ENCODE measurements around the gene NUP210L. TPM values are rescaled to one million over a fixed set of nuclear protein-coding genes. Genes with fewer than 3 reads are reported as not detected.

The NUP210L gene
- total and polyA plus RNA-seq, 9 of the 15 experiments (the other 6 are each of a cell fraction or from before 2014, with no cell fraction given) = 0.01 to 0.04 TPM; not detected in 7

DNA sequence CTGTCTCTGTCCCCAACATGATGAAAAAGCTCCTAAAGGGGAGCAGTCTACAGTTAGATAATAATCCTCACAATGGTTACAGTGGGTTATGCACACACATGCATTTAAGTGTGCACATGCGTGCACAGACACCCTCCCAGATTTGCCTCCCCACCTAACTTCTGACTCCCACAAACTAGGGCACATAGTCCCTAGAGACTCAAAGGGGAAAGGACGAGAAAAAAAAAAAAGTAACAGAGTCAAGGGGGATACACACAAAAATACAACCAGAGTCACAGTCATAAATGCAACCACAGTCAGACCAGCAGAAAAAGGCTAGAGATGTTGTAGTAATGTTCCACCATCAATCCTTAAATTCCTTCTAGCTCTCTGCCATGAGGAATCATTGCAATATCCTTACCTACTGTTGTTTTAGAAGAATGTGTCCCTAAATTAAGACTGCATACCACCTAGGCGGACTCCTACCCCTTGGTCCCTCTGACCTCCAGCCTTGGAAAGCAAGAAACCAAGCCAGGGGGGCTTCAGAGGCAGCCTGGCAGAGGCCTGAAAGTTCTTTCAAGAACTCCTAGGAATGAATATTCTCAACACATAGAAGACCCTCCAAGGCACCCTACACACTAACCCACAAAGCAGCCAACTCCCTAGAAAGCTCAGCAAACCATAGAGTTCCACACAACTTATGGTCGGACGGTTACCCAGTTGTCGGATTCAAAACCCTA is 197.7 kb downstream of the NUP210L start:
- H3K27ac ChIP-seq (ENCODE audit: extremely low read depth, low read depth, low read length) = peak overlapping the region; percentile 83; the same call in 2 of the 3 replicates
- peaks cover 49% of the 10 kb centered on the region for H3K36me3 ChIP-seq (ENCODE audit: control insufficient read depth, insufficient read depth, low read length)
- POLR2A ChIA-PET = interaction anchor here (0.7 to 4.9 kb wide), 8 partner anchors 9 to 34 kb away, joined by 3 to 39 read pairs (median 5); partner anchors contain the start of genes CREB3L4, DENND4B, JTB and RPS27
- ATAC-seq (no peak), FAIRE-seq (peak; percentile 11), DNase-seq (ENCODE audit: extremely low read depth in 1 of 4, low spot score in 3 of 4) (no peak)
- H3K79me2 ChIP-seq (ENCODE audit: control insufficient read depth, insufficient read depth, low read length) = peaks cover 49% of the 10 kb centered on the region
- 11% methylated on average over 6 of the region's 6 CpGs for WGBS (ENCODE audit: insufficient coverage, low coverage, missing lambda C conversion rate)
- CTCF ChIA-PET (ENCODE audit: low intra/inter-chr PET ratio) = no interaction called here
- BruUV-seq (replicated peaks) = no TSS peak
- H3K4me3 ChIP-seq = peak overlapping the region; percentile 94
- H4K20me1 ChIP-seq (replicated peaks; ENCODE audit: control insufficient read depth, insufficient read depth, low read length) = peaks cover 9% of the 10 kb centered on the region; the same call in 1 of the 2 replicates
- peak overlapping the region; percentile 92; the same call in 1 of the 2 replicates for H2AFZ ChIP-seq (ENCODE audit: low read depth, low read length)
- in situ Hi-C loops (cut with MboI) (no loop called here), intact Hi-C loops (cut with micrococcal nuclease) (no loop called here)
- no peaks in the 10 kb centered on the region for H3K9me1 ChIP-seq (ENCODE audit: control insufficient read depth, insufficient read depth, low read length)
- peak overlapping the region; percentile 83 to 94; a peak in 3 of 4 replicates for H3K9ac ChIP-seq (ENCODE audit: insufficient read depth in 1 of 2, low read depth in 2 of 2, low read length in 2 of 2)
- H3K4me2 ChIP-seq (ENCODE audit: insufficient read depth, low read length) = peak overlapping the region; percentile 90
- peaks cover 21 to 32% of the 10 kb centered on the region in 2 experiments for H3K4me1 ChIP-seq (replicated peaks in 1 of 2; ENCODE audit: control insufficient read depth in 2 of 2, insufficient read depth in 2 of 2, low read length in 2 of 2)
- TF ChIP-seq, protein P1, sequence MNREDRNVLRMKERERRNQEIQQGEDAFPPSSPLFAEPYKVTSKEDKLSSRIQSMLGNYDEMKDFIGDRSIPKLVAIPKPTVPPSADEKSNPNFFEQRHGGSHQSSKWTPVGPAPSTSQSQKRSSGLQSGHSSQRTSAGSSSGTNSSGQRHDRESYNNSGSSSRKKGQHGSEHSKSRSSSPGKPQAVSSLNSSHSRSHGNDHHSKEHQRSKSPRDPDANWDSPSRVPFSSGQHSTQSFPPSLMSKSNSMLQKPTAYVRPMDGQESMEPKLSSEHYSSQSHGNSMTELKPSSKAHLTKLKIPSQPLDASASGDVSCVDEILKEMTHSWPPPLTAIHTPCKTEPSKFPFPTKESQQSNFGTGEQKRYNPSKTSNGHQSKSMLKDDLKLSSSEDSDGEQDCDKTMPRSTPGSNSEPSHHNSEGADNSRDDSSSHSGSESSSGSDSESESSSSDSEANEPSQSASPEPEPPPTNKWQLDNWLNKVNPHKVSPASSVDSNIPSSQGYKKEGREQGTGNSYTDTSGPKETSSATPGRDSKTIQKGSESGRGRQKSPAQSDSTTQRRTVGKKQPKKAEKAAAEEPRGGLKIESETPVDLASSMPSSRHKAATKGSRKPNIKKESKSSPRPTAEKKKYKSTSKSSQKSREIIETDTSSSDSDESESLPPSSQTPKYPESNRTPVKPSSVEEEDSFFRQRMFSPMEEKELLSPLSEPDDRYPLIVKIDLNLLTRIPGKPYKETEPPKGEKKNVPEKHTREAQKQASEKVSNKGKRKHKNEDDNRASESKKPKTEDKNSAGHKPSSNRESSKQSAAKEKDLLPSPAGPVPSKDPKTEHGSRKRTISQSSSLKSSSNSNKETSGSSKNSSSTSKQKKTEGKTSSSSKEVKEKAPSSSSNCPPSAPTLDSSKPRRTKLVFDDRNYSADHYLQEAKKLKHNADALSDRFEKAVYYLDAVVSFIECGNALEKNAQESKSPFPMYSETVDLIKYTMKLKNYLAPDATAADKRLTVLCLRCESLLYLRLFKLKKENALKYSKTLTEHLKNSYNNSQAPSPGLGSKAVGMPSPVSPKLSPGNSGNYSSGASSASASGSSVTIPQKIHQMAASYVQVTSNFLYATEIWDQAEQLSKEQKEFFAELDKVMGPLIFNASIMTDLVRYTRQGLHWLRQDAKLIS (CRISPR knock-in tag; IDR thresholded peaks at IDR 0.05) = 0 out of 2 replicates have a peak, but pooled peaks have one; percentile 1
- peak; percentile 45; the same call in 1 of the 2 replicates for TF ChIP-seq MECOM (CRISPR knock-in tag; IDR thresholded peaks at IDR 0.05)
- TF ChIP-seq KAT7 (CRISPR knock-in tag; IDR thresholded peaks at IDR 0.05; ENCODE audit: borderline replicate concordance) = 0 out of 2 replicates have a peak, but pooled peaks have one; percentile 10
- TF ChIP-seq, protein P2, sequence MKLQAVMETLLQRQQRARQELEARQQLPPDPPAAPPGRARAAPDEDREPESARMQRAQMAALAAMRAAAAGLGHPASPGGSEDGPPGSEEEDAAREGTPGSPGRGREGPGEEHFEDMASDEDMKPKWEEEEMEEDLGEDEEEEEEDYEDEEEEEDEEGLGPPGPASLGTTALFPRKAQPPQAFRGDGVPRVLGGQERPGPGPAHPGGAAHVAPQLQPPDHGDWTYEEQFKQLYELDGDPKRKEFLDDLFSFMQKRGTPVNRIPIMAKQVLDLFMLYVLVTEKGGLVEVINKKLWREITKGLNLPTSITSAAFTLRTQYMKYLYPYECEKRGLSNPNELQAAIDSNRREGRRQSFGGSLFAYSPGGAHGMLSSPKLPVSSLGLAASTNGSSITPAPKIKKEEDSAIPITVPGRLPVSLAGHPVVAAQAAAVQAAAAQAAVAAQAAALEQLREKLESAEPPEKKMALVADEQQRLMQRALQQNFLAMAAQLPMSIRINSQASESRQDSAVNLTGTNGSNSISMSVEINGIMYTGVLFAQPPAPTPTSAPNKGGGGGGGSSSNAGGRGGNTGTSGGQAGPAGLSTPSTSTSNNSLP (IDR thresholded peaks at IDR 0.05; ENCODE audit: borderline replicate concordance, low read depth, low read length) = no peak
- H3K9me3 ChIP-seq (replicated peaks; ENCODE audit: control insufficient read depth, insufficient read depth, low read depth, low read length) = no peaks in the 10 kb centered on the region
- H3K27me3 ChIP-seq (ENCODE audit: control insufficient read depth in 2 of 2, insufficient read depth in 2 of 2, low read length in 2 of 2) = no peaks in the 10 kb centered on the region

Data from K562 (cell line).